HG02678 (cell line): Measurements from ENCODE around the gene NRP1.

Experiments used
- ATAC-seq: cut with Tn5 transposase; IDR thresholded peaks from one replicate; pipeline ENCODE4 v1.9.1; 2021; ENCODE audit warnings: mild to moderate bottlenecking, moderate library complexity; ENCODE audit not compliant: unreplicated experiment

The NRP1 gene

GRCh38 chr10:33293531-33294170 is 40.8 kb downstream of the NRP1 start:
- ATAC-seq = no peak

GRCh38 chr10:33293076-33293475 is 41.4 kb downstream of the NRP1 start:
- ATAC-seq = no peak

- ATAC-seq = no peak
These were observed 43.3 kb downstream of the NRP1 start for GRCh38 chr10:33291053-33291592.

GRCh38 chr10:33290321-33291052 is 44.0 kb downstream of the NRP1 start:
- ATAC-seq = no peak

GRCh38 chr10:33289776-33290175 is 44.7 kb downstream of the NRP1 start:
- ATAC-seq = no peak

GRCh38 chr10:33288127-33288526 is 46.3 kb downstream of the NRP1 start:
- ATAC-seq = no peak

GRCh38 chr10:33287112-33287511 is 47.4 kb downstream of the NRP1 start:
- ATAC-seq = no peak

- ATAC-seq = no peak
These were observed 48.1 kb downstream of the NRP1 start for GRCh38 chr10:33286157-33286934.

- ATAC-seq = no peak
These were observed 49.5 kb downstream of the NRP1 start for GRCh38 chr10:33284945-33285344.

GRCh38 chr10:33279811-33280602 is 54.5 kb downstream of the NRP1 start:
- no peak for ATAC-seq

- no peak for ATAC-seq
These were observed 55.2 kb downstream of the NRP1 start for GRCh38 chr10:33279276-33279675.

GRCh38 chr10:33278198-33278597 is 56.3 kb downstream of the NRP1 start:
- ATAC-seq = no peak

GRCh38 chr10:33277135-33277536 is 57.3 kb downstream of the NRP1 start:
- no peak for ATAC-seq

GRCh38 chr10:33276282-33276923 is 58.1 kb downstream of the NRP1 start:
- no peak for ATAC-seq

GRCh38 chr10:33274096-33274785 is 60.2 kb downstream of the NRP1 start:
- ATAC-seq = no peak

- no peak for ATAC-seq
These were observed 61.0 kb downstream of the NRP1 start for GRCh38 chr10:33273295-33274002.

- ATAC-seq = no peak
These were observed 61.8 kb downstream of the NRP1 start for GRCh38 chr10:33272635-33273034.

- ATAC-seq = no peak
These were observed 62.4 kb downstream of the NRP1 start for GRCh38 chr10:33271969-33272583.

GRCh38 chr10:33270971-33271370 is 63.5 kb downstream of the NRP1 start:
- no peak for ATAC-seq
